Activated gamma-delta T cell (primary cell): ENCODE measurements around the gene CERCAM.
A peak's percentile ranks its signal among the peaks of the same experiment; 100 is the strongest.
"Not testable (repeated sequence)": the region's sequence is repeated elsewhere in the genome, so short reads cannot be mapped to it uniquely, and the experiment has no call there.

ENCODE experiments used
- DNase-seq: peaks from one replicate; lab custom pipeline; 2025; lab: John Stamatoyannopoulos, UW

The CERCAM gene

DNA sequence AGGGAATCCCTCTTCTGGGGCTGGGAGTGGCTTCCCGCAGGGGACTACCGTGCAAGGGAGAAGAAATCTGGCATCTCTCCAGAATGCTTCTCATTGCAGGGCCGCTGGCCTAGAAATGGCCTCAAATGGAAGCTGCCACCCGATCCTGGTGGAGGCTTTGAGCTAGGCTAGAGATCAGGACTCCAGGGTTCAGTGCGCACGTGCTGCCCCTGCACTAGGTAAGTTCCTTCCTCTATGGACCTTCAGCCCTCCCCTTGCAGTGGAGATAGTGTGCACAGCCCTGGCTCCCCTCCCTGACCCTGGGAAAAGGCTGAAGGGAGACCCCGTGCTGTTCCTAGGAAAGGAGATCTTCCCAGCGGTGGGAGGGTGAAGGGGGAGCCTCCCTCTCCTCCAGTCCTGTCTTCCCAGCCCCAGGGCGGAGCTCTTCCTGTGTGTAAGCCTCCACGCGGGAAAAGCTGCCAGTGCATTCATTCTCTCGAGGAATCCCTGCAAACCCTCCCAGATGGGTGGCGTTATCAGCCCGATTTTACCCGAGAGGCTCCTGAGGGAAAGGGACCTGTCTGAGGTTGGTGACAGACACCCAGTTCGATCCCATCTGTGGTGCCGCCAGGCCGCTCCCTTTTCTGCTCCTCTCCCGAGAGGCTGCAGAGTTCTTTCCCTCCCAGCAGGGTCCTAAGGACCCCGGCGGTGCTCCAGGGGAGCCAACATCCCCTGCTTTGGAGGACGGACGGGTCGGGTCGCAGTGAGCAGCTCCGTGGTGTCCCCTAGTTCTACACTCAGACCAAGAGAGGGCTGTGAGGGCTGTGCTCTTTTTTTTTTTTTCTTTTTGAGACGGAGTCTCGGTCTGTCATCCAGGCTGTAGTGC is 1.4 kb upstream of the CERCAM start:
- no peak for DNase-seq

DNA sequence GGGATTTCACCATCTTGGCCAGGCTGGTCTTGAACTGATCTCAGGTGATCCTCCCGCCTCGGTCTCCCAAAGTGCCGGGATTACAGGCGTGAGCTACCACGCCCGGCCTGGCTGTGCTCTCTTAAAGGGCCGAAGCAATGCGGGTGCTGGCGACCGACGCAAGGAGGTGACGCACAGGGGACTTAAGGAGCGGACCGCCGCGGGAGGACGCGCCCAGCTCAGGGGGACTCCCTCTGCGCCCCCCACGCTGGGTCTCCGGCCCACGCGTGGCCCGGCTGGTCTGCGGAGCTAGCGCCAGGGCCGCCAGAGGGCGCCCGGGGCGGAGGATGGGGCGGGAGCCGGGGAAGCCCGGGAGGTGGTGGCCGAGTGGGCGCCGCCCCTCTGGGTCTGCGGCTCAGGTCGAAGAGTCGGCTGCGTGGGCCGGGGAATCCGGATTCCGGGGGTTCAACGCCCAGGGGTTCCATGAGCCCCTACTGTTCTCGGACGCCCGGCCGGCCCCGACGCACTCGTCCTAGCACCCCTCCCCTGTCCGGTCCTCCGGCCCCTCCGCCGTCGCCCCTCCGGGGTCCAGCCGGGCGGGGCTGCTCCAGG is 502 bp upstream of the CERCAM start:
- DNase-seq: peak; percentile 53

DNA sequence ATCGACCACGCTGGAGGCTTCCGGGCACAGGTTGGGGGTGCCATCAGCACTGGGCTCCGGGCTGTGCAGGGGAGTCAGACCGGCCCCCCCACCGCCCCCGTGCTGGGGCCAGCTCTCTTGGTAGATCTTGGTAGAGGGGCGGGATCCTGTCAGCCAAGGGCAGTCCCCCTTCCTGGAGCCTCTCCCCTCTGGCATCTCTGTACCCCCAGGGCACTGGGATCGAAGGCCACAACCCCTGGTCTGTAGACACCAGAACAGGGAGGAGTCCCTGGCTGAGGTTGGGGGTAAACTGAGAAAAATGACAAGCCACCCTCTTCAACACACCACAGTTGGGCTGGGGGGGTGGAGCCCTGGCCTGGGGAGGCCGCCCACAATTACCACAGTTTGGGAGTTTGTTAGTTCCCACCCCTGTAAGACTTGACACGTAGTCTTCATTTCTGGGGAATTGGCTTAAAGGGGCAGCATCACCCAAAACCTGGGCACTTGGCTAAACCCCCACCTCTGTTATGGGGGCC is 882 bp downstream of the CERCAM start:
- DNase-seq: no peak

DNA sequence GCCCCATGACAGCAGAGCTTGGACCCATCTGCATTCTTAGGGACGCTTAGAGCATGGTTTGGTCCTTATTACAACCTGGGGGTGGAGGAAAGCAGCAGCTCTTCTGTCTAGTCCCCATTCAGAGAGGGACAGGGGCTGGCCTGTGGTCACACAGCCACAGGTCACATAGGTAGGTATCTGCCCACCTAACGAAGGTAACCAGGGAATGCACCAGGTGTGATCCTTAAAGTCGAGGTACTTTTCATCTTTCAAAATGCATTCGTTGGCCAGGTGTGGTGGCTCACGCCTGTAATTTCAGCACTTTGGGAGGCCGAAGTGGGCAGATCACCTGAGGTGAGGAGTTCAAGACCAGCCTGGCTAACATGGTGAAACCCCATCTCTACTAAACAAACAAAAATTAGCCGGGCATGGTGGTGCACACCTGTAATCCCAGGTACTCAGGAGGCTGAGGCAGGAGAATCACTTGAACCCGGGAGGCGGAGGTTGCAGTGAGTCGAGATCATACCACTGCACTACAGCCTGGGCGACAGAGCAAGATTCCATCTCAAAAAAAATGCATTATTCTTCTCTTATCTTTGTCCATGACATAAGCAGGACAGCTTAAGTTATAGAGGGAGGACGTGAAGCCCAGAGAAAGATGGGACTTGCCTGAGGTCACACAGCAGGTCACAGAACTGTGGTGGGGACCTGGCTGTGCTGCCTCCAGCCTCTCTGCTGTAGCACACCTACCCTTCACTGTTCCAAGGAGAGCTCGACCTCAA is 1.5 kb downstream of the CERCAM start:
- DNase-seq: not testable (repeated sequence)

GRCh38 chr9:128422783-128423150 is 2.1 kb downstream of the CERCAM start:
- no peak for DNase-seq

- not testable (repeated sequence) for DNase-seq
Measured at GRCh38 chr9:128423356-128423755, 2.7 kb downstream of the CERCAM start.

- no peak for DNase-seq
Measured at GRCh38 chr9:128424268-128424780, 3.7 kb downstream of the CERCAM start.

GRCh38 chr9:128428644-128429512 is 8.2 kb downstream of the CERCAM start:
- DNase-seq: no peak

DNA sequence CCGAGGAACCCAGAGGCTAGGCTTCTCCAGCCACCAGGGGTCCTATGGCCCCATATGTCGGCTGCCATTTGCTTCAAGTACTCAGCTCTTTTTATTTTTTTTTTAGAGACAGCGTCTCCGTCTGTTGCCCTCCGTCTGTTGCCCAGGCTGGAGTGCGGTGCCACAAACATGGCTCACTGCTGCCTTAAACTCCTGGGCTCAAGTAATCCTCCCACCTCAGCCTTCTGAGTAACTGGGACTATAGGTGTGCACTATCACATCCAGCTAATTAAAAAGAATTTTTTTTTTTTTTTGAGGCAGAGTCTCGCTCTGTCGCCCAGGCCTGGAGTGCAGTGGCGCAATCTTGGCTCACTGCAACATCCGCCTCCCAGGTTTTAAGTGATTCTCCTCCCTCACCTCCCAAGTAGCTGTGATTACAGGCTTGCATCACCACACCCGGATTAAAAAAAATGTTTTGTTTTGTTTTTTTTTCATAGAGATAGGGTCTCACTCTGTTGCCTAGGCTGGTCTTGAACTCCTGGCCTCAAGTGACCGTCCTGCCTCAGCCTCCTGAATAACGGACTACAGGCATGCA is 8.9 kb downstream of the CERCAM start:
- DNase-seq: no peak

- no peak for DNase-seq
Measured at GRCh38 chr9:128431207-128431606, 10.6 kb downstream of the CERCAM start.

DNA sequence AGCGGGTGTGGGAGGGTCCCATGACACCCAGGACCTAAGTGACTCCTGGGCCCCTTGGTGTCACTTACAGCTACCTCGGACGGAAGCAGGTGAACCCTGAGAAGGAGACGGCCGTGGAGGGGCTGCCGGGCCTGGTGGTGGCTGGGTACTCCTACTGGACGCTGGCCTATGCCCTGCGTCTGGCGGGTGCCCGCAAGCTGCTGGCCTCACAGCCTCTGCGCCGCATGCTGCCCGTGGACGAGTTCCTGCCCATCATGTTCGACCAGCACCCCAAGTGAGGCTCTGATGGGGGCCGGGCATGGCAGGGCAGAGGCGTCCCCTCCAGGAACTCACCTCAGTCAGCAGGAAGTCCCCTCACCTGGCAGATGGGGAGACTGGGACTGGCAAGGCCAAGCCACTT is 13.7 kb downstream of the CERCAM start:
- no peak for DNase-seq

DNA sequence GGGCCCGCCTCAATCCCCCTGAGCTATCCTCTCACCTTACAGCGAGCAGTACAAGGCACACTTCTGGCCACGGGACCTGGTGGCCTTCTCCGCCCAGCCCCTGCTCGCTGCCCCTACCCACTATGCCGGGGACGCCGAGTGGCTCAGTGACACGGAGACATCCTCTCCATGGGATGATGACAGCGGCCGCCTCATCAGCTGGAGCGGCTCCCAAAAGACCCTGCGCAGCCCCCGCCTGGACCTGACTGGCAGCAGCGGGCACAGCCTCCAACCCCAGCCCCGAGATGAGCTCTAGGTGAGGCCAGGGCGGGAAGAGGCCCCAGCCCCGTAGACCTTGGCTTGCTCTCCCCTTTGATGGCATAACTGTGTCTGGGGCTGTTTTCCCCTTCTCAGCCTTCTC is 15.0 kb downstream of the CERCAM start:
- DNase-seq: no peak

DNA sequence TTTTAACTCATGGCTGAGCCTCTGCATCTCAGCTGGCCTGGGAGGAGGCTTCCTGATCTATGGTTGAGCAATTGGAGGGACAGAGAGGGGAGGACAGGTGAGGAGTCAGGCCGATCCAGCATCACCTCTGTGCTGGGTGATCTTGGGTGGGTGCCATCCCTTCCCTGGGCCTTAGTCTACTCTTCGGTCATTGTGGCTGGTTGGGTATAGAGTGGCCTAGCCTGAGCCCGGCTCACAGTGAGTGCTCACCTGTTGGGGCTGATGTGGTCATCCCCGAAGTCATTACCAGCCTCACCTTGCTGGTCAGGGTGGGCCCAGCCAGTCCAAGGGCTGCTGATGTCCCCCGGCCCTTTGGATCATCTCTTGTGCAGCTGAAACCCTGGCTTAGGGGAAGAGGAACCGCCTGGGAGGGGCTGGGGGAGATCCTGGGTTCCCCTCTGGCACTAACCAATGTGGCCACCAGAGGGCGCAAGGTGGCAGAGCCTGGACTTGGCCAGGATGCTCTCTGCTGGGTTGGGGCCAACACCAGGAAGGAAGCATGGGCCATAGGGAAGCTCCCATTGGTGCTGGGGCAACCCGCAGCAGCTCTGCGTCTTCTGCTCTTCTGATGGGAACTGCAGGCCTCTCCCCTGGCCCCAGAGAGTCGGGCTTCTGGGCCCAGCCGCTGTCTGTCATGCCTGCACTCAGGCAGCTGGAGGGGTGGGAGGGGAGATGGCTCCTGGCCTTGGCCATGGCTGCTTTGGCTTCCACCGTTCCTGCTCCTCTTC is 17.9 kb downstream of the CERCAM start:
- no peak for DNase-seq

DNA sequence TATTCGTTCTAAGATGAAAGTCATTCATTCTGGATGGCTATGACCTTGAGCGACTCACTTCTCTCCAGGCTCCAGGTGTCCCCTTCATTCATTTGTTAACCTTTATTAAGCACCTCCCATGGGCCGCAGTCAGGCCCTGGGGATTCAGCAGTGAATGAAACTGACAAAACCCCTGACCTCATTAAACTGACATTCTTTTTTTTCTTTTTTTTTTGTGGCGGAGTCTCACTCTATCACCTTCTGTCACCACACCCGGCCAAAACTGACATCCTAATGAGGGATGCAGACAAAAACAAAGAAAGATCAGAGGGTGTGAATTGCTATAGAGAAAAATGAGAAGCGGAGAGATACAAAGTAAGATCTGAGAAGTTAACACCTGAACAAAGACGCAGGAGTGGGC is 18.6 kb downstream of the CERCAM start:
- DNase-seq: no peak

GRCh38 chr9:128442150-128442549 is 21.5 kb downstream of the CERCAM start:
- DNase-seq: no peak

DNA sequence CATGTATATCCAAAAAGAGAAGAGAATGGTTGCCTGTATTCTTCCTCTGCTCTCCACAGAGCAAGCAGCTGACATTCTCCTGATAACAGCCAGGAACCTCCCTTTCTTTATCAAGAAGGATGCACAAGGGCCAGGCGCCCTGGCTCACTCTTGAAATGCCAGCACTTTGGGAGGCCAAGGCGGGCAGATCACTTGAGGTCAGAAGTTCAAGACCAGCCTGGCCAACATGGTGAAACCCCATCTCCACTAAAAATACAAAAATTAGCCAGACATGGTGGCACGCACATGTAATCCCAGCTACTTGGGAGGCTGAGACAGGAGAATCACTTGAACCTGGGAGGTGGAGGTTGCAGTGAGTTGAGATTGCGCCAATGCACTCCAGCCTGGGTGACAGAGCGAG is 25.8 kb downstream of the CERCAM start:
- DNase-seq: not testable (repeated sequence)

GRCh38 chr9:128448746-128449145 is 28.1 kb downstream of the CERCAM start:
- no peak for DNase-seq

DNA sequence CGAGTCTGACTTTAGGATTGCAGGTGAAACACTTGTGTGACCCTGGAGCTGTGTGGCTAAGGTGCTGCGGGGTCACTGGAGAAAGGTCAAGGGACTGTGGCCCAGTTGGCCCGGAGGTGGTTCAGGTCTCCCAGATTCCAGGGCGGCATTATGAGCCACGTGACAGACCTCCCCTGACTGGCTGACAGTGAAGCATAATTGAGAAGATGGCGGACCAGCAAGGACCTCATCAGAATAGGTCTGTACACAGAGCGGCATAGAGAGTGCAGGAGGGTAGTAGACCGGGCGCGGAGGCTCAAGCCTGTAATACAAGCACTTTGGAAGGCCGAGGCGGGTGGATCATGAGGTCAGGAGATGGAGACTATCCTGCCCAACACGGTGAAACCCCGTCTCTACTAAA is 34.3 kb downstream of the CERCAM start:
- DNase-seq: no peak

GRCh38 chr9:128455849-128456612 is 35.4 kb downstream of the CERCAM start, which contains the start of gene ODF2:
TSS of gene ODF2 (plus strand) at chr9:128456006. CDS start at chr9:128456092, 86 bp downstream.
- peak; percentile 96 for DNase-seq
